Measurements from ENCODE around the gene DOP1A. TPM values are rescaled to one million over a fixed set of nuclear protein-coding genes. Genes with fewer than 3 reads are reported as not detected.

DOP1A gene
- total and polyA plus RNA-seq, 3 donors from 2014 or later, result 31.4 to 72.7 (median 68.7) TPM

GRCh38 chr6:83119742-83120300 is 52.4 kb downstream of the DOP1A start:
- WGBS, 2 donors, result 89 to 93% methylated on average over 2 of the region's 2 CpGs
- intact Hi-C loops (cut with DNase I; ENCODE audit: low total_unique reads), result no loop called here
- TF ChIP-seq POLR2A (IDR thresholded peaks at IDR 0.05) (no peak), CTCF (IDR thresholded peaks at IDR 0.05) (no peak)

GRCh38 chr6:83124553-83124952 is 57.1 kb downstream of the DOP1A start:
- Histone ChIP-seq H3K36me3 (ENCODE audit: low read depth, missing control alignments) (no peaks in the 10 kb centered on the region), H3K4me3 (no peak overlapping the region), H3K27ac (no peak overlapping the region), H3K27me3 (no peaks in the 10 kb centered on the region), H3K9me3 (no peaks in the 10 kb centered on the region), H3K4me1 (no peaks in the 10 kb centered on the region)
- no peak for DNase-seq
- TF ChIP-seq POLR2A (IDR thresholded peaks at IDR 0.05) (no peak), CTCF (IDR thresholded peaks at IDR 0.05) (no peak)
- WGBS, 2 donors, result 97% methylated on average over 3 of the region's 3 CpGs
- intact Hi-C loops (cut with DNase I; ENCODE audit: low total_unique reads), result no loop called here

More at GRCh38 chr6:83119742-83120300, 52.4 kb downstream of the DOP1A start:
- no peak overlapping the region for H3K4me3 ChIP-seq
- no peaks in the 10 kb centered on the region for H3K4me1 ChIP-seq
- H3K27ac ChIP-seq, result no peak overlapping the region
- no peaks in the 10 kb centered on the region for H3K36me3 ChIP-seq (ENCODE audit: low read depth, missing control alignments)
- H3K9me3 ChIP-seq, result no peaks in the 10 kb centered on the region
- H3K27me3 ChIP-seq, result no peaks in the 10 kb centered on the region
- no peak for DNase-seq

- no peak for TF ChIP-seq POLR2A (IDR thresholded peaks at IDR 0.05)
- no peak overlapping the region for H3K4me3 ChIP-seq
- H3K9me3 ChIP-seq, result no peaks in the 10 kb centered on the region
- H3K36me3 ChIP-seq (ENCODE audit: low read depth, missing control alignments), result no peaks in the 10 kb centered on the region
- no peak overlapping the region for H3K27ac ChIP-seq
- no peaks in the 10 kb centered on the region for H3K4me1 ChIP-seq
- intact Hi-C loops (cut with DNase I; ENCODE audit: low total_unique reads), result no loop called here
- no peaks in the 10 kb centered on the region for H3K27me3 ChIP-seq
- DNase-seq, result no peak
Observed at GRCh38 chr6:83125425-83125824, 58.0 kb downstream of the DOP1A start.

- Histone ChIP-seq H3K27me3 (no peaks in the 10 kb centered on the region), H3K36me3 (ENCODE audit: low read depth, missing control alignments) (no peaks in the 10 kb centered on the region), H3K4me1 (no peaks in the 10 kb centered on the region), H3K27ac (no peak overlapping the region), H3K9me3 (no peaks in the 10 kb centered on the region), H3K4me3 (no peak overlapping the region)
- DNase-seq, result no peak
- intact Hi-C loops (cut with DNase I; ENCODE audit: low total_unique reads), result no loop called here
- TF ChIP-seq CTCF (IDR thresholded peaks at IDR 0.05) (no peak), POLR2A (IDR thresholded peaks at IDR 0.05) (no peak)
- 92 to 100% methylated on average over 2 of the region's 2 CpGs for WGBS, 2 donors
Observed at GRCh38 chr6:83126223-83126622, 58.8 kb downstream of the DOP1A start.

- Histone ChIP-seq H3K27me3 (no peaks in the 10 kb centered on the region), H3K27ac (no peak overlapping the region), H3K4me3 (no peak overlapping the region), H3K9me3 (no peaks in the 10 kb centered on the region), H3K36me3 (ENCODE audit: low read depth, missing control alignments) (no peaks in the 10 kb centered on the region), H3K4me1 (no peaks in the 10 kb centered on the region)
- DNase-seq, result no peak
- intact Hi-C loops (cut with DNase I; ENCODE audit: low total_unique reads), result no loop called here
- 92 to 95% methylated on average over 5 of the region's 5 CpGs for WGBS, 2 donors
- TF ChIP-seq CTCF (IDR thresholded peaks at IDR 0.05) (no peak), POLR2A (IDR thresholded peaks at IDR 0.05) (no peak)
Observed at GRCh38 chr6:83126807-83127206, 59.3 kb downstream of the DOP1A start.

All from testis (tissue), 3 donors.